ENCODE results near the gene LMO7. TPM values are rescaled to one million over a fixed set of nuclear protein-coding genes. Genes with fewer than 3 reads are reported as not detected.
"Not testable (repeated sequence)": the region's sequence is repeated elsewhere in the genome, so short reads cannot be mapped to it uniquely, and the experiment has no call there.

Gene LMO7
- total and polyA plus RNA-seq, 2 experiments from 2014 or later = 47.2 to 105 TPM

DNA sequence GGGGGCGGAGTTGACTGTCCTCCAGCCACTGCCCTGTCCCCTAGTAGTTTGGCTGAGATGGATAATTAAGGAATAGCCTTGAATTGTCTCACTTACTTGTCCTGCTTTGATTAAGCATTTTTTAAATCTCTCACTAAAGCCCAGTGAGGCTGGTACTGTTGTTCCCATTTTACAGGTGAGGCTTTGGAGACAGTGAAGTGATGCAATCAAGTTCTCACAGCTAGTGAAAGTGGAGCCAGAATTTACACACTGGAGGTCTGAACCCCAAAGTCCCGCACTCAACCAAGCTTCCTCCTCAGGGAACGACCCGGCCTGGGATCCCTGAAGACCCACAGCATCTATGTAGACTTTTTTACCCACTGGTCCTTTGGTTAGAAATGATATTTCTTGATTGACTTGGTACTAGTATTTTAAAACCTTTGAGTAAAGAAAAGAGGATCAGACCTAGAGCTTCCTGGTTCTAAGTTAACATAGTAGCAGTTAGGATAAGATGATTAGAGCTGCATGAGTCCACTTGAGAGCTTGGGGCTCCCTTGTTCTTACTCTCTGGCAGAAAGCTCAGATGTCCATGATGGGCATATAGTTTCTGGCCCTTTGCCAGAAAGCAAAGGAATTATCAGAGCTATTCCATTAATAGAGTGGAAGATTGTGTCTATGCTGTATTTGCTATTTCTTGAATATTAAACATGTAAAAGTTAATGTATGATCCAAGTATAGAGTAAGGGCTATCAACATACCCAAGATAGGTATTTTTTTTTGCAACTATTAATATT is 154.3 kb downstream of the LMO7 start:
- Histone ChIP-seq H3K27ac (no peak overlapping the region), H3K27me3 (no peaks in the 10 kb centered on the region), H3K79me2 (peaks cover 92% of the 10 kb centered on the region), H4K20me1 (ENCODE audit: insufficient read depth, poor library complexity, severe bottlenecking) (no peaks in the 10 kb centered on the region), H3K9me3 (ENCODE audit: low read depth) (no peaks in the 10 kb centered on the region), H3K4me3 (no peak overlapping the region), H3K9me2 (replicated peaks; ENCODE audit: insufficient read depth) (no peaks in the 10 kb centered on the region), H3K4me1 (ENCODE audit: insufficient read depth) (peaks cover 25% of the 10 kb centered on the region), H3K4me2 (no peak overlapping the region), H3K36me3 (replicated peaks; ENCODE audit: insufficient read depth, low read depth) (no peaks in the 10 kb centered on the region), H2AFZ (no peak overlapping the region)
- TF ChIP-seq EZH2phosphoT487 (IDR thresholded peaks at IDR 0.05; ENCODE audit: low read depth, severe bottlenecking, unreplicated experiment) (no peak), EZH2 (IDR thresholded peaks at IDR 0.05; ENCODE audit: borderline replicate concordance) (no peak)
- TF ChIP-seq, protein P1, sequence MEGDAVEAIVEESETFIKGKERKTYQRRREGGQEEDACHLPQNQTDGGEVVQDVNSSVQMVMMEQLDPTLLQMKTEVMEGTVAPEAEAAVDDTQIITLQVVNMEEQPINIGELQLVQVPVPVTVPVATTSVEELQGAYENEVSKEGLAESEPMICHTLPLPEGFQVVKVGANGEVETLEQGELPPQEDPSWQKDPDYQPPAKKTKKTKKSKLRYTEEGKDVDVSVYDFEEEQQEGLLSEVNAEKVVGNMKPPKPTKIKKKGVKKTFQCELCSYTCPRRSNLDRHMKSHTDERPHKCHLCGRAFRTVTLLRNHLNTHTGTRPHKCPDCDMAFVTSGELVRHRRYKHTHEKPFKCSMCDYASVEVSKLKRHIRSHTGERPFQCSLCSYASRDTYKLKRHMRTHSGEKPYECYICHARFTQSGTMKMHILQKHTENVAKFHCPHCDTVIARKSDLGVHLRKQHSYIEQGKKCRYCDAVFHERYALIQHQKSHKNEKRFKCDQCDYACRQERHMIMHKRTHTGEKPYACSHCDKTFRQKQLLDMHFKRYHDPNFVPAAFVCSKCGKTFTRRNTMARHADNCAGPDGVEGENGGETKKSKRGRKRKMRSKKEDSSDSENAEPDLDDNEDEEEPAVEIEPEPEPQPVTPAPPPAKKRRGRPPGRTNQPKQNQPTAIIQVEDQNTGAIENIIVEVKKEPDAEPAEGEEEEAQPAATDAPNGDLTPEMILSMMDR (IDR thresholded peaks at IDR 0.05; ENCODE audit: poor library complexity) = no peak
- DNase-seq (ENCODE audit: low spot score) = no peak
- 98% methylated on average over 4 of the region's 4 CpGs for WGBS (ENCODE audit: low lambda C conversion rate, missing lambda C conversion rate)

DNA sequence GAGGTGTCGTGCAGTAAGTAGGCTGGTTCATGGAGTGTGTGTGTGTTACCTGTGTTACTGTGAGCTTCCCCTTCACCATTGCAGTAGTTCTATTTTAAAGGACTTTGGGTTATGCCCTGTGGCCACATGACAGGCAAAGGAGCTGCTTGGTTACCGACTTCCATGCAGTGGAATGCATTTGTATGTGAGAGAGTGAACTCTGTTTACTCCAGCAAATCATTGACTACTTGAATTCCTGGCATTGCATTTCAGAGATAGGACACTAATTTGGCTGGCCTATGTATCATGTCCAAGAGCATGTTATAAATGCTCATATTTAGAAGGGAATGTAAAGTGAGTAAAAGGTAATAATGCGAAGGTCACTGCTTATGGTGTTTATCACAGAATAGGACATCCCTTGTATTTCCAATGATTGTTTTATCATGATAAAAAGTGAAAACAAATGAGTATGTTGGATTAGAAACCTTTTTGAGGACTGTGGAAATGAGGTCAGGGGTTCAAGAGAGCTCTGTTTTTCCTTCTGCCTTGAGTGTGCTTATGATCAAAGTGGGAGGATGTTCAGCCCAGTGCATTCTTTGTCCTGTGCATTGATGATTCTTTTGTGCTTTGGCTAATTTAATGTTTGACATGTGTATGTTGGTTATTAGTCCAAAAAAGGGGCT is 156.5 kb downstream of the LMO7 start:
- WGBS (ENCODE audit: low lambda C conversion rate, missing lambda C conversion rate) = 39% methylated on average over 3 of the region's 3 CpGs
- peak; percentile 59 for DNase-seq (ENCODE audit: low spot score)
- H2AFZ ChIP-seq = no peak overlapping the region
- H3K9me3 ChIP-seq (ENCODE audit: low read depth) = no peaks in the 10 kb centered on the region
- peak overlapping the region; percentile 60 for H3K4me2 ChIP-seq
- H3K4me1 ChIP-seq (ENCODE audit: insufficient read depth) = peaks cover 25% of the 10 kb centered on the region
- no peaks in the 10 kb centered on the region for H3K36me3 ChIP-seq (replicated peaks; ENCODE audit: insufficient read depth, low read depth)
- H3K27ac ChIP-seq = peak overlapping the region; percentile 83
- no peaks in the 10 kb centered on the region for H4K20me1 ChIP-seq (ENCODE audit: insufficient read depth, poor library complexity, severe bottlenecking)
- H3K27me3 ChIP-seq = no peaks in the 10 kb centered on the region
- TF ChIP-seq EZH2 (IDR thresholded peaks at IDR 0.05; ENCODE audit: borderline replicate concordance) (no peak), EZH2phosphoT487 (IDR thresholded peaks at IDR 0.05; ENCODE audit: low read depth, severe bottlenecking, unreplicated experiment) (no peak)
- TF ChIP-seq, protein P1 (IDR thresholded peaks at IDR 0.05; ENCODE audit: poor library complexity) = no peak
- H3K9me2 ChIP-seq (replicated peaks; ENCODE audit: insufficient read depth) = no peaks in the 10 kb centered on the region
- no peak overlapping the region for H3K4me3 ChIP-seq
- H3K79me2 ChIP-seq = peaks cover 89% of the 10 kb centered on the region

DNA sequence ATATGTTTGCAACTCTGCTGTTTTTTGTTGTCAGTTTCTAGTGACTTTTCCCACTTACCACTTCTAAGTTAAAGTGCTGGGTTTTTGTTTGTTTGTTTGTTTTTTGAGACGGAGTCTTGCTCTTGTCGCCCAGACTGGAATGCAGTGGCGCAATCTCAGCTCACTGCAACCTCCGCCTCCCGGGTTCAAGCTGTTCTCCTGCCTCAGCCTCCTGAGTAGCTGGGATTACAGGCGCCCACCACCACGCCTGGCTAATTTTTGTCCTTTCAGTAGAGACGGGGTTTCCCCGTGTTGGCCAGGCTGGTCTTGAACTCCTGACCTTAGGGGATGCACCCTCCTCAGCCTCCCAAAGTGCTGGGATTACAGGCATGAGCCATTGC is 157.0 kb downstream of the LMO7 start:
- H2AFZ ChIP-seq; H3K9me2 ChIP-seq (replicated peaks; ENCODE audit: insufficient read depth); DNase-seq (ENCODE audit: low spot score); H3K9me3 ChIP-seq (ENCODE audit: low read depth); H3K4me3 ChIP-seq; H4K20me1 ChIP-seq (ENCODE audit: insufficient read depth, poor library complexity, severe bottlenecking); H3K36me3 ChIP-seq (replicated peaks; ENCODE audit: insufficient read depth, low read depth); H3K27me3 ChIP-seq: not testable (repeated sequence)
- H3K4me2 ChIP-seq = peak overlapping the region; percentile 37
- peaks cover 84% of the 10 kb centered on the region for H3K79me2 ChIP-seq
- 80% methylated on average over 9 of the region's 9 CpGs for WGBS (ENCODE audit: low lambda C conversion rate, missing lambda C conversion rate)
- peaks cover 25% of the 10 kb centered on the region for H3K4me1 ChIP-seq (ENCODE audit: insufficient read depth)
- peak overlapping the region; percentile 50 for H3K27ac ChIP-seq

DNA sequence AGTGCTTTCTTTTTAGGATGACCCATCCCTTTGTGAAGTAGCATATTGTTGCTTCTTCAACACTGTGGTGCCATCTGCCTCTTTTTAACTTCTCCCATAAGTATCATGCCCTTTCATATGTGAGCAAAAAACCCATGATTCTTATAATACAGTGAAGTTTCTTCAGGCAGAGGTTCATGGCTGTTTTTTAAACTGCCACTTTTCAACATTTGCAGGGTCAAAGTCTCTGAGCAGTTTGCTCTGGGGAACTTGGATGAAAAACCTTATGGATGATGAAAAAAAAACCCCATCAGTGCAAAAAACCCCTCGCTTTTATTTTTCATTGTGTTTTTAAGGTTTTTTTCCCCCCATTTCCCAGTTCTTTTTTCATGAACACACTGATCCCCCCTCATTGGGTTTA is 158.5 kb downstream of the LMO7 start:
- 79% methylated on average over 1 of the region's 1 CpG for WGBS (ENCODE audit: low lambda C conversion rate, missing lambda C conversion rate)
- Histone ChIP-seq H3K27me3 (no peaks in the 10 kb centered on the region), H4K20me1 (ENCODE audit: insufficient read depth, poor library complexity, severe bottlenecking) (no peaks in the 10 kb centered on the region), H2AFZ (no peak overlapping the region), H3K4me3 (no peak overlapping the region), H3K4me1 (ENCODE audit: insufficient read depth) (peaks cover 18% of the 10 kb centered on the region), H3K4me2 (peak overlapping the region; percentile 33), H3K27ac (no peak overlapping the region), H3K79me2 (peaks cover 69% of the 10 kb centered on the region), H3K9me3 (ENCODE audit: low read depth) (no peaks in the 10 kb centered on the region), H3K36me3 (replicated peaks; ENCODE audit: insufficient read depth, low read depth) (no peaks in the 10 kb centered on the region), H3K9me2 (replicated peaks; ENCODE audit: insufficient read depth) (no peaks in the 10 kb centered on the region)
- TF ChIP-seq, protein P1 (IDR thresholded peaks at IDR 0.05; ENCODE audit: poor library complexity) = no peak
- TF ChIP-seq EZH2phosphoT487 (IDR thresholded peaks at IDR 0.05; ENCODE audit: low read depth, severe bottlenecking, unreplicated experiment) (no peak), EZH2 (IDR thresholded peaks at IDR 0.05; ENCODE audit: borderline replicate concordance) (no peak)
- DNase-seq (ENCODE audit: low spot score) = no peak
